ENCODE results near the gene FOXQ1.

DNA sequence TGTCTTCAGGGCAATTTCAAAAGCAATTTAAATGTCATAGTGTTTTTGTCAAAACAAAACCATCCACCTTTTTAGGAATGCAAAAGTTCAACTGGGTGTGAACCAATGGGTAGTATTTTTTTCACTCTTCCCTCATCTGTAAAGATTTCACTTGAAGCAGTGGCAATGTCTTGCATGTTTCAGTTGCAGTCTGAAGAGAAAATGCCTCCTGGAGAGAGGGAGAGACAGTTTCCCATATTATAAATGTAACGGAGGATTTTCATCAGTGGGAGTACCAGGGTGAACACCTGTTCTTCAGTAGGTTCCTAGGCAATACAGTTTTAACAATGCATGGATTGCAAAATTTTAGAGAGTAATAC is 3.3 kb downstream of the FOXQ1 start:
- TF ChIP-seq, protein P1, sequence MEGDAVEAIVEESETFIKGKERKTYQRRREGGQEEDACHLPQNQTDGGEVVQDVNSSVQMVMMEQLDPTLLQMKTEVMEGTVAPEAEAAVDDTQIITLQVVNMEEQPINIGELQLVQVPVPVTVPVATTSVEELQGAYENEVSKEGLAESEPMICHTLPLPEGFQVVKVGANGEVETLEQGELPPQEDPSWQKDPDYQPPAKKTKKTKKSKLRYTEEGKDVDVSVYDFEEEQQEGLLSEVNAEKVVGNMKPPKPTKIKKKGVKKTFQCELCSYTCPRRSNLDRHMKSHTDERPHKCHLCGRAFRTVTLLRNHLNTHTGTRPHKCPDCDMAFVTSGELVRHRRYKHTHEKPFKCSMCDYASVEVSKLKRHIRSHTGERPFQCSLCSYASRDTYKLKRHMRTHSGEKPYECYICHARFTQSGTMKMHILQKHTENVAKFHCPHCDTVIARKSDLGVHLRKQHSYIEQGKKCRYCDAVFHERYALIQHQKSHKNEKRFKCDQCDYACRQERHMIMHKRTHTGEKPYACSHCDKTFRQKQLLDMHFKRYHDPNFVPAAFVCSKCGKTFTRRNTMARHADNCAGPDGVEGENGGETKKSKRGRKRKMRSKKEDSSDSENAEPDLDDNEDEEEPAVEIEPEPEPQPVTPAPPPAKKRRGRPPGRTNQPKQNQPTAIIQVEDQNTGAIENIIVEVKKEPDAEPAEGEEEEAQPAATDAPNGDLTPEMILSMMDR (IDR thresholded peaks at IDR 0.05): no peak
- TF ChIP-seq POLR2A (IDR thresholded peaks at IDR 0.05): no peak
